ENCODE results near the gene ADAMTS19. TPM values are rescaled to one million over a fixed set of nuclear protein-coding genes. Genes with fewer than 3 reads are reported as not detected.

Gene ADAMTS19
- total and polyA plus RNA-seq, 9 of the 15 experiments (the other 6 are each of a cell fraction or from before 2014, with no cell fraction given): not detected

GRCh38 chr5:129716651-129717050, 256.6 kb downstream of the ADAMTS19 start:
- DNase-seq (ENCODE audit: extremely low read depth in 1 of 4, low spot score in 3 of 4) (no peak), ATAC-seq (no peak), FAIRE-seq (no peak)
- H3K9ac ChIP-seq (ENCODE audit: insufficient read depth in 1 of 2, low read depth in 2 of 2, low read length in 2 of 2): no peak overlapping the region
- in situ Hi-C loops (cut with MboI): no loop called here
- H3K36me3 ChIP-seq (ENCODE audit: control insufficient read depth, insufficient read depth, low read length): no peaks in the 10 kb centered on the region
- H3K9me3 ChIP-seq (replicated peaks; ENCODE audit: control insufficient read depth, insufficient read depth, low read depth, low read length): no peaks in the 10 kb centered on the region
- BruUV-seq (replicated peaks): no TSS peak
- TF ChIP-seq ZNF785 (CRISPR knock-in tag; IDR thresholded peaks at IDR 0.05) (no peak), POLR2G (IDR thresholded peaks at IDR 0.05; ENCODE audit: low read depth, low read length) (no peak)
- POLR2A ChIA-PET: no interaction called here
- H3K27me3 ChIP-seq (ENCODE audit: control insufficient read depth in 2 of 2, insufficient read depth in 2 of 2, low read length in 2 of 2): no peaks in the 10 kb centered on the region
- no peak overlapping the region for H3K27ac ChIP-seq (ENCODE audit: extremely low read depth, low read depth, low read length)
- no peaks in the 10 kb centered on the region for H3K9me1 ChIP-seq (ENCODE audit: control insufficient read depth, insufficient read depth, low read length)
- H3K79me2 ChIP-seq (ENCODE audit: control insufficient read depth, insufficient read depth, low read length): no peaks in the 10 kb centered on the region
- intact Hi-C loops (cut with micrococcal nuclease): no loop called here
- H4K20me1 ChIP-seq (replicated peaks; ENCODE audit: control insufficient read depth, insufficient read depth, low read length): no peaks in the 10 kb centered on the region
- H2AFZ ChIP-seq (ENCODE audit: low read depth, low read length): no peak overlapping the region
- no peak overlapping the region for H3K4me3 ChIP-seq
- no peaks in the 10 kb centered on the region for H3K4me1 ChIP-seq (replicated peaks in 1 of 2; ENCODE audit: control insufficient read depth in 2 of 2, insufficient read depth in 2 of 2, low read length in 2 of 2)
- H3K4me2 ChIP-seq (ENCODE audit: insufficient read depth, low read length): no peak overlapping the region
- WGBS (ENCODE audit: insufficient coverage, low coverage, missing lambda C conversion rate): 0% methylated on average over 5 of the region's 5 CpGs
- CTCF ChIA-PET (ENCODE audit: low intra/inter-chr PET ratio): no interaction called here

DNA sequence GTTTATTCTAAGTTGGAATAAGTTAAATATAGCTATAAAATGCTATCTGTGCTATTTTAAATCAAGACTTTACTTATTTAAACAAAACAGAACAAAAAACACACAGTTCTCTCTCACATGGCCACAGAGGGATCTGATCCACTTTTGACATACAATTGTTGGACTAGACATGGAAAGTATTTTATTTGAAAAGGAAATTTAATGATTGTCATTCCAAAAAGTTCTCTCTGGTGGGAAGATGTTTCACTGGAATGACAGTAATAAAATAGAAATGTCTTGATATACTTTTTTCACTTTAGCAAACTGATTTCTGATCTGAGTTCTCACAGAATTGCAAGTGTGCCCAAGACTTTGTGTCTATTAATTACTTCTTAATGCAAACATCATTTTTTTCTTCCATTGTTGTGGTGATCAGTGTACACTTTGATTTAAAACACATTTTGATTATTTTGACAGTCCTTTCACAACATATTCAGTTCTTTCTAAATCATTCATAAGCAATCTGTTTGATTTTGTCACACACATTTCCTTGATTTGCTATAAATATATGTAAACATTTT, 257.7 kb downstream of the ADAMTS19 start:
- TF ChIP-seq SIRT6 (IDR thresholded peaks at IDR 0.05; ENCODE audit: low read depth, low read length) (no peak), SMAD1 (IDR thresholded peaks at IDR 0.05; ENCODE audit: low read depth, low read length, partially characterized antibody) (no peak), ZNF140 (CRISPR knock-in tag; IDR thresholded peaks at IDR 0.05) (no peak)
- Histone ChIP-seq H3K4me2 (ENCODE audit: insufficient read depth, low read length) (no peak overlapping the region), H3K79me2 (ENCODE audit: control insufficient read depth, insufficient read depth, low read length) (no peaks in the 10 kb centered on the region), H3K4me3 (no peak overlapping the region), H2AFZ (ENCODE audit: low read depth, low read length) (no peak overlapping the region), H3K9me1 (ENCODE audit: control insufficient read depth, insufficient read depth, low read length) (no peaks in the 10 kb centered on the region), H4K20me1 (replicated peaks; ENCODE audit: control insufficient read depth, insufficient read depth, low read length) (no peaks in the 10 kb centered on the region), H3K9ac (ENCODE audit: insufficient read depth in 1 of 2, low read depth in 2 of 2, low read length in 2 of 2) (no peak overlapping the region), H3K27me3 (ENCODE audit: control insufficient read depth in 2 of 2, insufficient read depth in 2 of 2, low read length in 2 of 2) (no peaks in the 10 kb centered on the region), H3K4me1 (replicated peaks in 1 of 2; ENCODE audit: control insufficient read depth in 2 of 2, insufficient read depth in 2 of 2, low read length in 2 of 2) (no peaks in the 10 kb centered on the region), H3K27ac (ENCODE audit: extremely low read depth, low read depth, low read length) (no peak overlapping the region), H3K36me3 (ENCODE audit: control insufficient read depth, insufficient read depth, low read length) (no peaks in the 10 kb centered on the region), H3K9me3 (replicated peaks; ENCODE audit: control insufficient read depth, insufficient read depth, low read depth, low read length) (no peaks in the 10 kb centered on the region)
- BruUV-seq (replicated peaks): no TSS peak
- FAIRE-seq (no peak), DNase-seq (ENCODE audit: extremely low read depth in 1 of 4, low spot score in 3 of 4) (no peak), ATAC-seq (no peak)
- ChIA-PET POLR2A (no interaction called here), CTCF (ENCODE audit: low intra/inter-chr PET ratio) (no interaction called here)
- intact Hi-C loops (cut with micrococcal nuclease) (no loop called here), in situ Hi-C loops (cut with MboI) (no loop called here)

Data from K562 (cell line).